GM12872 (cell line): ENCODE measurements around the gene AOAH.
A peak's percentile ranks its signal among the peaks of the same experiment; 100 is the strongest.

Source experiments
- CTCF ChIP-seq: IDR thresholded peaks from 3 replicates; pipeline ENCODE4 v1.5.1; 2011; ENCODE audit warnings: low read depth, mild to moderate bottlenecking, low read length, moderate library complexity; ENCODE audit not compliant: insufficient read depth

The AOAH gene

GRCh38 chr7:36673703-36674102, 50.6 kb downstream of the AOAH start:
- no peak for TF ChIP-seq CTCF

GRCh38 chr7:36671432-36671829, 52.9 kb downstream of the AOAH start:
- no peak for TF ChIP-seq CTCF

- peak; percentile 92 for TF ChIP-seq CTCF
These were observed 53.5 kb downstream of the AOAH start for GRCh38 chr7:36670585-36671431.

- TF ChIP-seq CTCF, result no peak
These were observed 55.5 kb downstream of the AOAH start for GRCh38 chr7:36668750-36669149.

- no peak for TF ChIP-seq CTCF
These were observed 56.2 kb downstream of the AOAH start for GRCh38 chr7:36668080-36668479.

GRCh38 chr7:36667007-36667745, 57.1 kb downstream of the AOAH start:
- no peak for TF ChIP-seq CTCF

GRCh38 chr7:36663481-36663880, 60.8 kb downstream of the AOAH start:
- no peak for TF ChIP-seq CTCF
